HG02623 (cell line): Measurements from ENCODE around the gene DOCK2.

Experiments used
- ATAC-seq: cut with Tn5 transposase; IDR thresholded peaks from one replicate; pipeline ENCODE4 v1.9.1; 2021; ENCODE audit warnings: moderate library complexity; ENCODE audit not compliant: unreplicated experiment

Gene DOCK2

DNA sequence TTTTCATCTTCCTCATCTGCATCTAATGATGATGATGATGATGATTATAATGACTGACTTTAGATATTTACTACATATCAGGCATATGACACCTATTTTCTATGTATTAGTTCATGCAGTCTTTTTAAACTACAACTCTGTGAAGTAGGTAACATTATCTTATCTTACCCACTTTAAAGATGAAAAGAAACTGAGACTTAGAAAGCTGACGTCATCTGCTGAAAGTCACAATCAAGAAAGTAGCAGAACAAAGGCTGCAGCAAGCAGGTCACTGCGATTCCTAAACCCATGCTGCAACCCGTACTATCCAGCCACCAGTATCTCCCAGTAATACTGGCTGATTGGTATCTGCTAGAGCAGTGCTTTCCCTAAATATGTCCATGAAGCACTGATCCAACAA, 383.3 kb downstream of the DOCK2 start:
- ATAC-seq = no peak

DNA sequence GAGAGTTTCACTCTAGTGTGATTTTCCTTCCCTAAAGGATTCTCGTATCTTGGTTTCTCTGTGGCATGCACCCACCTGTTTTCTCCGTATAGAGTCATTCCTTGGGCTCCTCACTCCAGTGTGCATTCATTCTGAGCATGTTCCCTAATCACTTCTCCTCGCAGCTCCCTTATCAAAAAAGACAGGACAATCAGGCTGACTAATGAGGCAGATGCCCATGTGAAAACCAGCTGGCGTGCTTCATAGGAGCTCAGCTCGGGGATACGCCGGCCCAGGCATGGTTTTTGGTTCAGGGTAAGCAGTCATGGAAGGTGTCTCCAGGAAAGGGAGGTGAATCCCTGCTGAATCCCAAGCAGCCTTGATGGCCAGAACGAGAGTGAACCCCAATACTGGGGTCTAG, 384.4 kb downstream of the DOCK2 start:
- no peak for ATAC-seq

GRCh38 chr5:170025853-170026252, 388.8 kb downstream of the DOCK2 start:
- no peak for ATAC-seq

DNA sequence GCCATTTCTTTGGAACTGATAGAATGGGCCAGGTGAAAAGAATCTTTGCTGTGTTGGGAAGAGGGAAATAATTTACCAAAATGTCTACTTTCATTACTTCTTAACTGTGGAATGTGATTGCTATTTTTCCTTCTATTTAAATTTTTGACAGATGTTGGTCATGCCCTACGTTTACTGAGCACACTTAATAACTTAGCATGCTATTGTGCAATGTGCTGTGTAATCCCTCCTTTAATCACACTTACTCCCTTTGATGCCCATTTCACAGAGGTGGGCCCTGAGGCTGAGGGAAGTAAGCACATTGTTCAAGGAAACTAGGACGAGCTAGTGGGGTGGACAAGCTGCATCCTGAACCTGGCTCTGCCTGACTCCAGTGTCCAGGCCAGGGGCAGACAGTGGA, 391.0 kb downstream of the DOCK2 start:
- no peak for ATAC-seq

- no peak for ATAC-seq
Observed at GRCh38 chr5:170034231-170034630, 397.2 kb downstream of the DOCK2 start.

DNA sequence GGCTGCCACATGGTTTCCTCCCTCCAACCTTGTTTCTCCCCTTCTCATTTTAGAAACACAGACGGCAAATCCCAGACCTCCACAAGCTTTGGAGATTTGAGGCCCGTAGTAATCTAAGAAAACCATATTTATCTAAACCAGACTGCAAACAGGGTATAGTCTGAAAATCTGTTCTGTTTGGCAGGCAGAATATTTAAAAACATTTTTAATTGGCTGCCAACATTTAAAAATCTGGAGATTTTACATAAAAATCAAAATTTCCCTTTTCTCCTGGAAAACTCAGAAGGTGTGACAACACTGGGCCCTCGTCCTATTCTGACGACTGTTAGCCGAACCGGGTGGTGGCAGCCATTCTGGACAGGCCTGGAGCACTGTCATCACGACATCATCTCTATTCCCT, 401.2 kb downstream of the DOCK2 start:
- ATAC-seq = no peak

DNA sequence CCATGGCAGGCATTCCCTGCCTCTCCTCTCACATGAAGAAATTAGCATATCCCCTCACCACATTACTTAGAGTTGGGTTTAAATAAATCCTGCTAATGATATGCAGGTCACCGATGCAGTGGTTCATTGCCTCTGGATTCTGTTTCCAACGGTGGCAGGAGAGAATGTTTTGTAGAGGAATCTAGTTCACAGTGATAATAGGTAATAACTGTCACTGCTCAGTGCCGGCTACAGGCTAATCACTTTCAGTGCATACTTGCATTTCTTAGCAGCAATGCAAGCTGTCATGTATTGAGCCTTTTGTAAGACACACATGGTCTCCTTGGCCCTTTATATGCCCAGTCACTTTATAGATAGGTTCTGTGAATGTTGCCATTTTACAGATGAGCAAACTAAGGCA, 402.8 kb downstream of the DOCK2 start:
- ATAC-seq = no peak

- ATAC-seq = no peak
Observed at GRCh38 chr5:170046241-170046640, 409.2 kb downstream of the DOCK2 start.

GRCh38 chr5:170049713-170050112, 412.6 kb downstream of the DOCK2 start:
- ATAC-seq = no peak

GRCh38 chr5:170053896-170054295, 416.8 kb downstream of the DOCK2 start:
- ATAC-seq = no peak

- no peak for ATAC-seq
Observed at GRCh38 chr5:170055606-170056005, 418.5 kb downstream of the DOCK2 start.

GRCh38 chr5:170056561-170057267, 419.6 kb downstream of the DOCK2 start:
- no peak for ATAC-seq

DNA sequence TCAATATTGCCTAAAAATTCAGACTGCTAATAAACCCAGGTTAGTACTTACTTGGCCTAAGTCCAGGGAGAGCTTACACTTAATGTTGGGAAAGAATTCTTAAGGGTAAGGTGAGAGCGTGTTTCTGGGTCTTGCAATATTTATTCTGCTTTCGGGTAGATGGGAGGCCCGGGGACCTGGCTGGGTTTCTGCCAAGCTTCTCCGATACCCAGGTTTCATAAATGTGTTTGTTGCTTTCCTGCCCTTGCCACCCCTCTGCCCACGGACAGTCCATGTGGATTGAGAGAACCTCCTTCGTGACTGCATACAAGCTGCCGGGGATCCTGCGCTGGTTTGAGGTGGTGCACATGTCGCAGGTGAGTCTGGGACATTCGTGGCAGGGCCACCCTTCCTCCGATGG, 420.2 kb downstream of the DOCK2 start:
- ATAC-seq = no peak

DNA sequence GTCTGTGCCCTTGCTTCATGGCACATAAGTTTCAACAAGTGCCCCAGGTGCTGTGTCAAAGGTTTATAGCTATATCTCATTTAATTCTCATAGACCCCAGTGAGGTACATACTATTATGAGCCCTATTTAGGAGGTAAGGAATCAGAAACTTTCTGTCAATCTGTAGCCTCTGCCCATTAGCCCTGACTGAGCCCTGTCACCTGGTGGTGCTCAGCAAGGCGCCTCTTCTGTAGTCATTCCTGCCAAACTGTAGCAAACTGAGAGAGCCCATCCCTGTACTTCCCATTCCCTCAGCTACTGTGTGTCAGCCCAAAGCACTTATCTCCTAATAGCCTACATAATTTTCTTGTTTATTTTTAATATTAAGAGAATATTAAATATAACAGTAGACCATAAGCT, 422.1 kb downstream of the DOCK2 start:
- no peak for ATAC-seq

DNA sequence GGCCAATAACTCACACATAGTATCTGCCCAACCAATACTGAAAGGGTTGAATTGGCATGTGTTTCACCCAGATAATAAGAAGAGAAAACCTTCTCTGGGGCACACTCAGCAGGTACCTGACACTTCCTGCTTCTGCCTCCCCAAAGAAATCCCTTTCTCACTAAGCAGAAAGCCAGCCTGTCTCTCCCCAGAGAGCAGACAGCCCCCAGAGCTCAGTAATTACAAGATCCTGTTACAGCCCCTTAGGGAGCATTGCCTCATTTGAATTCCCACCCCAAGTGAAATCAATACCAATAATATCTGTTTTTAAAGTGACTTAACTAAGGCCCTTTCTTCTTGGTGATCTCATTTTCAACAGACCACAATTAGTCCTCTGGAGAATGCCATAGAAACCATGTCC, 430.1 kb downstream of the DOCK2 start:
- no peak for ATAC-seq

- ATAC-seq = no peak
Observed at GRCh38 chr5:170067574-170068170, 430.6 kb downstream of the DOCK2 start.

GRCh38 chr5:170069512-170069911, 432.4 kb downstream of the DOCK2 start:
- no peak for ATAC-seq

- ATAC-seq = no peak
Observed at GRCh38 chr5:170070556-170071412, 433.7 kb downstream of the DOCK2 start.

- no peak for ATAC-seq
Observed at GRCh38 chr5:170071748-170072147, 434.7 kb downstream of the DOCK2 start.

DNA sequence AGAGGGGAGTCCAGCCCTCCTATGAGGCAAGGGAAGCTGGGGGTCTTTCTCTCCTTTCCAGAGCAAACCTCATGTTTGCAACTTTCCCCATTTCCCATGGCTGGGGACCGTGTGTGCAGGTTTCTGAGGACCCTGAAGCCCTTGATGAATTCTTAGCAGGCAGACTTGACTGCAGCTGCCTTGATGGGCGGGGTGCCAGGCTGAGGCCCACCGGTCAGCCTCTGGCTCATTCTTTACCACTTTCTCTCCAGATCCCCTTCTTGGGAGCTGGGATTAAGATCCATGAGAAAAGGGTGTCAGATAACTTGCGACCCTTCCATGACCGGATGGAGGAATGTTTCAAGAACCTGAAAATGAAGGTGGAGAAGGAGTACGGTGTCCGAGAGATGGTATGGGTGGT, 438.6 kb downstream of the DOCK2 start:
- ATAC-seq = no peak

DNA sequence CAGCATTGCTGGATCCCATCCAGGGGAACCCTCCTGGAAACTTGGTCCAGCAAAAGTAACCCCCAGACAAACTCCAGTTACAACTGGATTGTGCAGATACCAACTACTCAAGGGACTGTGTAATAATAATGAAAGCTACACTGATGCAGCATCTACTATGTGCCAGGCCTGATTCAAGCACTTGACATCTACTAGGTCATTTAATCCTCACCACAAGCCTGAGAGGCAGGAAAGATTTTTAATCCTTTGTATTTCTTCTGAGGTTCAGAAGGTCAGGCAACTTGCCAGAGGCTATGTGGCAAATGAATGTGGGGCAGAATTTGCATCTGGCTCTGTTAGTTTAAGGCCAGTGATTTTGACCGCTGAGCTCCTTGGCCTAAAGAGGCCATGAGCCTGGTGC, 439.1 kb downstream of the DOCK2 start:
- no peak for ATAC-seq

GRCh38 chr5:170076739-170077138, 439.7 kb downstream of the DOCK2 start:
- no peak for ATAC-seq
